ENCODE data around the gene TBC1D32.

TBC1D32 gene

DNA sequence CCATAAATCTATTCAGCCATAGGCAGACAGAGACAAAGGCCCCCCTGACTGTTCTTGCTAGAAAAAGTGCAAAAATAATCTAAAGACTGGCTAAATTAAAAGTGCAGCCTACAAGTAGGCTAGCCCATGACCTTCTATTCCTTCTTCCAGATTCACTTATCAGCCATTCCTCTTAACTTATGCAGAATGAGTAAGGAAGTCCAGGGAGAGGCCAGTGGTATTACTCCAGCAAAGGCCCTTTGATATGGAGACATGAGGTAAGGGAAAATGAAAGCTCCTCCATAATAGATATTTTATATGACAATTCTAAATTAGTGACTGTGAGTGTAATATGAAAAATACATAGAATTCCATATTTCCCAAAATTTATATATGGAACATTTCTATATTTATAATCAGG lies 199.4 kb downstream of the TBC1D32 start:
- POLR2A ChIA-PET, result no interaction called here
- CTCF ChIA-PET, result interaction anchor here (0.7 to 1.5 kb wide), 2 partner anchors 9 to 49 kb away, joined by 3 to 9 read pairs; no protein-coding TSS in a partner anchor

DNA sequence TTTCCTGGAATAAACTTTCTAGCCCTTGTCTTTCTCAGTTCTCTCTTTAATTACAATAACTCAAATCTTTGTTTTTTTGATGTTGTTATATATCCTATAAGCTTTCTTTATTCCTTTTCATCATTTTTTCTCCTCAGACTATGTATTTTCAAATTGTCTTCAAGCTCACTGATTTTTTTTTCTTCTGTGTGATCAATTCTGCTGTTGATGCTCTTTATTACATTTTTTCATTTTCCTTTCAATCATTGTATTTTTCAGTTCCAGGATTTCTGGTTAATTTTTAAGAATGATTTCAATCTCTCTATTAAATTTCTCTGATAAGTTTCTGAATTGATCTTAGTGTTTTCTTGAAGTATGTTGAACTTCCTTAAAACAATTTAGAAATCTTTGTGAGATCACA lies 209.7 kb downstream of the TBC1D32 start:
- POLR2A ChIA-PET, result no interaction called here
- CTCF ChIA-PET, result no interaction called here
- TF ChIP-seq, protein P1, sequence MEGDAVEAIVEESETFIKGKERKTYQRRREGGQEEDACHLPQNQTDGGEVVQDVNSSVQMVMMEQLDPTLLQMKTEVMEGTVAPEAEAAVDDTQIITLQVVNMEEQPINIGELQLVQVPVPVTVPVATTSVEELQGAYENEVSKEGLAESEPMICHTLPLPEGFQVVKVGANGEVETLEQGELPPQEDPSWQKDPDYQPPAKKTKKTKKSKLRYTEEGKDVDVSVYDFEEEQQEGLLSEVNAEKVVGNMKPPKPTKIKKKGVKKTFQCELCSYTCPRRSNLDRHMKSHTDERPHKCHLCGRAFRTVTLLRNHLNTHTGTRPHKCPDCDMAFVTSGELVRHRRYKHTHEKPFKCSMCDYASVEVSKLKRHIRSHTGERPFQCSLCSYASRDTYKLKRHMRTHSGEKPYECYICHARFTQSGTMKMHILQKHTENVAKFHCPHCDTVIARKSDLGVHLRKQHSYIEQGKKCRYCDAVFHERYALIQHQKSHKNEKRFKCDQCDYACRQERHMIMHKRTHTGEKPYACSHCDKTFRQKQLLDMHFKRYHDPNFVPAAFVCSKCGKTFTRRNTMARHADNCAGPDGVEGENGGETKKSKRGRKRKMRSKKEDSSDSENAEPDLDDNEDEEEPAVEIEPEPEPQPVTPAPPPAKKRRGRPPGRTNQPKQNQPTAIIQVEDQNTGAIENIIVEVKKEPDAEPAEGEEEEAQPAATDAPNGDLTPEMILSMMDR (IDR thresholded peaks at IDR 0.05; ENCODE audit: control extremely low read depth, extremely low read depth, low read depth, missing control alignments), result no peak
- no peak for DNase-seq (ENCODE audit: extremely low spot score)

More for the DNA sequence above, 199.4 kb downstream of the TBC1D32 start:
- DNase-seq (ENCODE audit: extremely low spot score), result no peak
- TF ChIP-seq, protein P1 (IDR thresholded peaks at IDR 0.05; ENCODE audit: control extremely low read depth, extremely low read depth, low read depth, missing control alignments), result no peak

DNA sequence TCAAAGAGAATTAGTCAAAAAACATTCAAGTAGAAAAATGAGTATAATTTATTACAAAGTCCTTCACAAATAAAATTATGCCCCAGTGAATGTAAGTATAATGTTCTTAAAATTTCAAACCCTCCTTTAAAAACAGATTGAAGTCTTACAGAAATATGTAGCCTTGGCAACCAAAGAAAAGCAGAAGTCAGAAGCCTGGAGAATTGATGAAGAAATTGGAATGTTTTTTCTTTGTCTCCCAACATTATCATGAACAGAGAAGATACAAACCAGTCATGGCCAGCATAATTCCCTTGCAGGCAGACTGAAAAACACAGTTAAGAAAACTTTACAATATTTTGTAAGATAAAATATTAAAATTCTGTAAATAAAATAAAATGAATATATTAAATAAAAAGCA lies 221.9 kb downstream of the TBC1D32 start:
- CTCF ChIA-PET, result no interaction called here
- no peak for DNase-seq (ENCODE audit: extremely low spot score)
- POLR2A ChIA-PET, result no interaction called here
- TF ChIP-seq, protein P1 (IDR thresholded peaks at IDR 0.05; ENCODE audit: control extremely low read depth, extremely low read depth, low read depth, missing control alignments), result no peak

DNA sequence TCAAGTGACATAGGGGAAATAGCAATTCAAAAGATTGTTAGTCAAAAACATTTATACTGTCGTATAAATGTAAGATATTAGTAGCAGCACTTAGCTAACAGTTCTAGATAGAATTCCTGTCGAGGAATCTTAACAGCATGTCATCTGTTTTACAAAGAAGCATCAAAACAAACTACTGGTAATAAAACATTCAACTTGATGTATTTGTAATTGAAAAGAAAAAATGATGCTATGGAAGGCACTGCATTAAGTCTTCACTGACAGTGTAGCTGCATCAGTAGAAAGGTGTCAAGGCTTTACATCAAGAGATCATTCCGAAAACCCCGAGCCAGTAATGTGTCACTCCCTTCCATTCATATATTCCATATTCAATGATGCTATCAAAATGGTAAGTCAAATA lies 223.5 kb downstream of the TBC1D32 start:
- DNase-seq (ENCODE audit: extremely low spot score), result no peak
- POLR2A ChIA-PET, result no interaction called here
- TF ChIP-seq, protein P1 (IDR thresholded peaks at IDR 0.05; ENCODE audit: control extremely low read depth, extremely low read depth, low read depth, missing control alignments), result no peak
- CTCF ChIA-PET, result no interaction called here

DNA sequence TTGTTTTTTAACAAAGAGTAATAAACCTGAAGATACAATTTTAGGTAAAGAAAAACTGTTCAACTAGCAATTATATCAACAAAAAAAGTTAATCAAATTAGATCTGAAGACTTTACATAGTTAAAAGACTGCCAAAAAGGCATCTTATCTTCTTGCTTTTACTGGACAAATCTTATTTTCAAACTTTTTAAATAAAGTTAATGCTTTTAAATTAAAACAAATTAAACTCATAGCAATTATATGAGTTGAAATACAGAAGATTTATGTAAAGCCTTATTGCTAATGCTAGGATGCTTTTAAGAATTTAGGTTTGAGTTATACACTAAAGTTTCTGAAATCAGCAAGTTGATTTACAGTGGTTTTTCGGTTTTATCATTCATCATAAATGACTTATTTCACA lies 227.3 kb downstream of the TBC1D32 start:
- POLR2A ChIA-PET, result no interaction called here

DNA sequence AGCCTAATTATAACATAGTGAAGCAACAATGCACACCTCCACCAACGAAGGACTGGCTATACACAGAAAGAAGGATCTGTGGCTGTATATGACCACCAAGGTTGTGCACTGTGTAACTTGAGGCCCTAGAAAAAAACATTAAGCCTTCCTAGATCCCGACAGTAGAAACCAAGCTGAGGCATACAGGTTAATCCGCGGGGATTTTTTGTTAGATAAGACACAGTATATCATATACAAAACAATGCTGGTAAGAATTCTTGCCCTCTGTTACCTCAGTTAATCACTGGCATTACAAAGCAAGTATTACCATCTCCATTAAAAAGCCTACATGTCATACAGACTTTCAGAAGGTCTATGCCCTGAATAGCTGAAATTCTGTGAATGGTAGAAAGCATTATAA lies 228.8 kb downstream of the TBC1D32 start:
- ChIA-PET POLR2A (no interaction called here), CTCF (no interaction called here)
- DNase-seq (ENCODE audit: extremely low spot score), result no peak
- TF ChIP-seq, protein P1 (IDR thresholded peaks at IDR 0.05; ENCODE audit: control extremely low read depth, extremely low read depth, low read depth, missing control alignments), result no peak

More for the DNA sequence above, 227.3 kb downstream of the TBC1D32 start:
- TF ChIP-seq, protein P1 (IDR thresholded peaks at IDR 0.05; ENCODE audit: control extremely low read depth, extremely low read depth, low read depth, missing control alignments), result no peak
- DNase-seq (ENCODE audit: extremely low spot score), result no peak
- CTCF ChIA-PET, result no interaction called here

DNA sequence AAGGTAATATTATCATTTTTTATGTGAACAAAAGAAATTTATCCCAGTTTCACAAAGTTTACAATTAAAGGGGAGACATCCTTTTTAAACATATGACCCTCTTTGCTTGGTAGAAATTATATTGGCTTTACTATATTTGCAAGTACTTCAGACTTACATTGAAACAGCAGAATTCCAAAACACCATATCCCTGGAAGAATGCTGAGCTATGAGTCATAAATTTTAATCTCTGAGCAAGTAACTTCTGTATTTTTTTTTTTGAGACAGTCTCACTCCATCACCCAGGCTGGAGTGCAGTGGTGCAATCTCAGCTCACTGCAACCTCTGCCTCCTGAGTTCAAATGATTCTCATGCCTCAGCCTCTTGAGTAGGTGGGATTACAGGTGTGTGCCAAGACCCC lies 240.4 kb downstream of the TBC1D32 start:
- TF ChIP-seq, protein P1 (IDR thresholded peaks at IDR 0.05; ENCODE audit: control extremely low read depth, extremely low read depth, low read depth, missing control alignments), result no peak
- POLR2A ChIA-PET, result no interaction called here

More for the DNA sequence above, 240.4 kb downstream of the TBC1D32 start:
- no peak for DNase-seq (ENCODE audit: extremely low spot score)
- CTCF ChIA-PET, result interaction anchor here (1.8 kb wide), 1 partner anchor 22 kb away, joined by 4 read pairs; no protein-coding TSS in a partner anchor

Measured in GM10248 (cell line).